ENCODE results near the gene LRFN5.

DNA sequence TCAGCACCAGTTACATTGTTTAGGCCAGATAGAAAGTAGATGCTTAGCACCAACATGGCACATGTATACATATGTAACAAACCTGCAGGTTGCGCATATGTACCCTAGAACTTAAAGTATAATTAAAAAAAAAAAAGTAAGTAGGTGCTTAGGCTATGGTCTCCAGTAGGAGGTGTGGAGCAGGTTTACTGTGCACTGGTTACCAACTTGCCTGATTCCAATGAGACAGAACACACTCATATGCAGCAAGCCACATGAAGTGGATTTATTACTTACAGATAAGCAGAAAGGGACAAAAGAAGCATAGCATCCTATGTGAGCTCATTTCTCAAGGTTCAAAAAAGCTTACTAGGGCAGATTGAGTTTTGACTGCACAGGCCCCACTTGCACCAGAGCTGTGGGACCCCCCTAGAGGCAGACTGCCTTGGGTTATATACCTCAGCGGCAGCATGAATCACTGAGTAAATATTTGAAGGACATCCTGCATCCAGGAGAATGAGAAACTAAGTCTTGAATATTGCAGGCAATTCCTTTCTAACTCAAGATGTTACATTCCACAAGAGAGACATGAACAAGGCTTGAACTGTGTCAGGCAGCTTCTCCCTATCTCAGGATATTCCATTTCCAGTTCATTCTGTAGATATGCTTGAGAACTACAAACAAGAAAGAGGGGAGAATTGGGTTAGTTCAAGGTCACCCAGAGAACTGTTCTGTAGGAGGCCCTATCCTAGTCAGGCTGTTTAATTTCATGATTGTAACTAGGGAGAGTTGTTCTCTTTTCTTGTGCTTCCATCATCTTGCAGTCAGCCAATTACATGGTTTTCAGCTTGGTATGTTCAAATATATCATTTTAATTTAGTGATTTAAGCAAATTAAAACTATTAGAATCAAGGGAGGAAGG, 30.1 kb downstream of the LRFN5 start:
- TF ChIP-seq CTCF (IDR thresholded peaks at IDR 0.05) = no peak
- TF ChIP-seq POLR2A (IDR thresholded peaks at IDR 0.05) = no peak

Data from prostate gland (tissue), 2 donors.